Psoas muscle (tissue), 8 donors: ENCODE results near the gene SPRYD7. TPM values are rescaled to one million over a fixed set of nuclear protein-coding genes. Genes with fewer than 3 reads are reported as not detected.

Experiments used
- ATAC-seq, 4 donors: fragments of 200-7000 bp; cut with Tn5 transposase; one replicate each; pipeline ENCODE4 v1.9.1; 2020; ENCODE audit warnings: moderate library complexity in 3 of 4, mild to moderate bottlenecking in 2 of 4
- DNase-seq, 2 donors: peaks; one replicate each; pipeline ENCODE4 v3.0.0-alpha.2; 2020
- H3K27ac ChIP-seq: fragments of 200-600 bp; one replicate; pipeline ENCODE4 v1.8.0; 2022
- H3K27me3 ChIP-seq, 3 donors: fragments of 200-600 bp in 1 of 3; one replicate each; pipeline versions ENCODE4 v1.6.1 to v1.8.0; 2013 to 2022; ENCODE audit warnings: low read length in 2 of 3, mild to moderate bottlenecking in 2 of 3, moderate library complexity in 1 of 3; ENCODE audit not compliant: insufficient read depth in 3 of 3
- H3K36me3 ChIP-seq, 2 donors: fragments of 200-600 bp in 1 of 2; one replicate each; pipeline versions ENCODE4 v1.6.1 to v1.8.0; 2013 to 2022; ENCODE audit warnings: low read depth in 1 of 2, mild to moderate bottlenecking in 1 of 2, moderate library complexity in 1 of 2; ENCODE audit not compliant: insufficient read depth in 1 of 2
- H3K4me1 ChIP-seq: fragments of 200-600 bp; one replicate; pipeline ENCODE4 v1.8.0; 2022
- H3K4me3 ChIP-seq: fragments of 200-600 bp; one replicate; pipeline ENCODE4 v1.8.0; 2022; ENCODE audit warnings: mild to moderate bottlenecking
- H3K9me3 ChIP-seq: fragments of 200-600 bp; one replicate; pipeline ENCODE4 v1.8.0; 2022
- CTCF ChIP-seq: fragments of 200-600 bp; IDR thresholded peaks from one replicate; pipeline ENCODE4 v1.8.0; 2022; ENCODE audit warnings: antibody characterized with exemption
- WGBS, 3 donors: extraction: QIAGEN DNeasy Blood & Tissue Kit; methylation state at CpG; one replicate each; pipeline versions ENCODE4 v1.1.6 to v1.1.7; 2013; 5-methylcytosine and 5-hydroxymethylcytosine counted together
- intact Hi-C, 2 donors: fragments of 100-400 bp; cut with DNase I; formaldehyde crosslinking; loops; one replicate each; pipeline versions ENCODE4 v1.11.0 to v1.14.2; 2022
- polyA plus RNA-seq, 3 donors: library from polyadenylated mRNA; stranded (reverse); fragments of 200-250 nt; gene quantifications; one replicate each; pipeline ENCODE4 v1.2.3, GENCODE V29; 2013
- total RNA-seq, 4 donors: library from RNA; stranded (reverse); fragmentation: NEBNext Ultra II Directional in 2 of 4; extraction: Animal tissue kit (Norgen Biotek cat#: 25700) in 2 of 4; gene quantifications; one replicate each; pipeline versions ENCODE4 v1.2.1 to v1.2.4, GENCODE V29; 2021 to 2023
- donor health status: healthy with polysubstance abuse.
- donor health status: DM: no; HTN: no; CAD: no; lungs with moderate emphysema.
- donor health status: Bipolar disorder and iron deficiency.
- donor health status: healthy.
- donor health status: DM: yes; HTN: yes; CAD: no.
- donor health status: DM: no; HTN: no; CAD: no.
- donor health status: DM: no; HTN: no; CAD: no.
- donor health status: DM: yes; HTN: yes; CAD: no.

SPRYD7 gene
- total and polyA plus RNA-seq, 7 donors: 4.7 to 23.8 (median 14.7) TPM

- Histone ChIP-seq H3K4me3 (no peak overlapping the region), H3K9me3 (no peaks in the 10 kb centered on the region), H3K36me3 (no peaks in the 10 kb centered on the region), H3K4me1 (no peaks in the 10 kb centered on the region), H3K27me3 (no peaks in the 10 kb centered on the region), H3K27ac (no peak overlapping the region)
- no peak for ATAC-seq
- intact Hi-C loops: no loop called here
- 89 to 95% (median 93%) methylated on average over 4 of the region's 4 CpGs for WGBS, 3 donors
- no peak for TF ChIP-seq CTCF
- DNase-seq: no peak
These were observed 40.3 kb downstream of the SPRYD7 start for GRCh38 chr13:49895826-49896225.

GRCh38 chr13:49893591-49893990 is 42.5 kb downstream of the SPRYD7 start:
- Histone ChIP-seq H3K27me3 (no peaks in the 10 kb centered on the region), H3K36me3 (no peaks in the 10 kb centered on the region), H3K9me3 (no peaks in the 10 kb centered on the region), H3K27ac (no peak overlapping the region), H3K4me3 (no peak overlapping the region), H3K4me1 (no peaks in the 10 kb centered on the region)
- ATAC-seq (no peak), DNase-seq (no peak)
- 90 to 97% (median 91%) methylated on average over 3 of the region's 3 CpGs for WGBS, 3 donors
- no peak for TF ChIP-seq CTCF
- intact Hi-C loops: no loop called here

DNA sequence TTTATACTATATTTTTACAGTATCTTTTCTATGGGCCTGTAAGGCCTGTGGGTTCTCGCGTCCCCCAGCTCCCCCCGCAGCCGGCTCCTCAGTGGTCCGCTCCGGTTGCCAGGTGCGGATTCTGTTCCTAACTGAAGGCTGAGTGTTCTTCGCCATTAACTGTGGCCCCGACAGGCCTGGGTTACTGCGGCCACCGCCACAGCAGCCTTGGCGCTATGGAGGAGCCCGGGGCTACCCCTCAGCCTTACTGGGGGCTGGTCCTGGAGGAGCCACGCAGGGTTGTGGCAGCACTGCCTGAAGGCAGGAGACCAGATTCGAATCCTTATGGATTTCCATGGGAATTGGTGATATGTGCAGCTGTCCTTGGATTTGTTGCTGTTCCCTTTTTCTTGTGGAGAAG is 45.8 kb downstream of the SPRYD7 start:
- 88 to 90% (median 89%) methylated on average over 15 of the region's 15 CpGs for WGBS, 3 donors
- no peaks in the 10 kb centered on the region for H3K4me1 ChIP-seq
- intact Hi-C loops: no loop called here
- no peaks in the 10 kb centered on the region for H3K36me3 ChIP-seq
- H3K9me3 ChIP-seq: no peaks in the 10 kb centered on the region
- no peak for TF ChIP-seq CTCF
- DNase-seq: no peak
- H3K4me3 ChIP-seq: no peak overlapping the region
- no peak for ATAC-seq
- H3K27ac ChIP-seq: no peak overlapping the region
- H3K27me3 ChIP-seq: no peaks in the 10 kb centered on the region

DNA sequence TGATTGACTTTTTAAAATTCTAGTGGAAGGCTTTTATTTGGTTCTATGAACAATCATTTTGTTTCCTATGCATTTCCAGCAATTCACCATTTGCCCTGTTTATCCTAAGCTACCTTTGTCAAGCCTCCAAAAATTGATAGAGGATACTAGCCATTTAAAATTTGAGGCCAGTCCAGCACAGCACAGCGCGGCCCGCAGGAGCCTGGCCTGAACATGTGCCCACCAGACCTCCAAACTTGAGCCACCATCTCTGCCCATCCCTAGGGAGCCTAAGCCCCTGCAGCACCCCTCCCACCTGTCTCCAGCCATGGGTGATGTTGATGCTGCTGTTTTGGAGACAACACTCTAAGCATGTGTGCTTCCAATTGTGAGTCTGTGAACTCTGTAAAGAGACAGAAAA is 57.5 kb downstream of the SPRYD7 start:
- Histone ChIP-seq H3K27me3 (peaks cover 0 to 2% (median 0%) of the 10 kb centered on the region in 3 donors), H3K4me1 (no peaks in the 10 kb centered on the region), H3K27ac (no peak overlapping the region), H3K4me3 (no peak overlapping the region), H3K9me3 (peaks cover 6% of the 10 kb centered on the region), H3K36me3 (no peaks in the 10 kb centered on the region)
- ATAC-seq (no peak), DNase-seq (no peak)
- no peak for TF ChIP-seq CTCF
- intact Hi-C loops: no loop called here
- WGBS, 3 donors: 97 to 100% (median 98%) methylated on average over 3 of the region's 3 CpGs

- DNase-seq (no peak), ATAC-seq (no peak)
- peaks cover 0 to 2% (median 0%) of the 10 kb centered on the region in 3 donors for H3K27me3 ChIP-seq
- no peak for TF ChIP-seq CTCF
- H3K36me3 ChIP-seq: no peaks in the 10 kb centered on the region
- H3K9me3 ChIP-seq: peaks cover 6% of the 10 kb centered on the region
- WGBS, 3 donors: 76 to 90% (median 90%) methylated on average over 3 of the region's 3 CpGs
- intact Hi-C loops: no loop called here
- no peak overlapping the region for H3K4me3 ChIP-seq
- no peak overlapping the region for H3K27ac ChIP-seq
- H3K4me1 ChIP-seq: no peaks in the 10 kb centered on the region
These were observed 58.4 kb downstream of the SPRYD7 start for GRCh38 chr13:49877629-49878218.
